Measurements from ENCODE around the gene ITGA2B.

GRCh38 chr17:44379887-44380286 lies 9.6 kb downstream of the ITGA2B start:
- TF ChIP-seq FOXM1 (IDR thresholded peaks at IDR 0.05; ENCODE audit: borderline replicate concordance, low read depth), result no peak
- no peak for TF ChIP-seq RAD21 (IDR thresholded peaks at IDR 0.05; ENCODE audit: low read depth)
- no peak for TF ChIP-seq EP300 (IDR thresholded peaks at IDR 0.05; ENCODE audit: borderline replicate concordance)
- TF ChIP-seq CREB1 (IDR thresholded peaks at IDR 0.05; ENCODE audit: low read depth), result no peak
- TF ChIP-seq YY1 (IDR thresholded peaks at IDR 0.05; ENCODE audit: low read depth), result no peak
- TF ChIP-seq CEBPB (IDR thresholded peaks at IDR 0.05), result no peak
- no peak for TF ChIP-seq EGR1 (IDR thresholded peaks at IDR 0.05)
- TF ChIP-seq USF1 (IDR thresholded peaks at IDR 0.05), result no peak
- TF ChIP-seq REST (IDR thresholded peaks at IDR 0.05; ENCODE audit: low read depth), result no peak
